HG03558 (cell line): ENCODE measurements around the gene PLOD3.
"Not testable (repeated sequence)": the region's sequence is repeated elsewhere in the genome, so short reads cannot be mapped to it uniquely, and the experiment has no call there.

Experiments
- ATAC-seq: cut with Tn5 transposase; IDR thresholded peaks from one replicate; pipeline ENCODE4 v1.9.1; 2021; ENCODE audit warnings: moderate number of reproducible peaks; ENCODE audit not compliant: unreplicated experiment; ENCODE audit errors: extremely low read depth

PLOD3 gene, protein sequence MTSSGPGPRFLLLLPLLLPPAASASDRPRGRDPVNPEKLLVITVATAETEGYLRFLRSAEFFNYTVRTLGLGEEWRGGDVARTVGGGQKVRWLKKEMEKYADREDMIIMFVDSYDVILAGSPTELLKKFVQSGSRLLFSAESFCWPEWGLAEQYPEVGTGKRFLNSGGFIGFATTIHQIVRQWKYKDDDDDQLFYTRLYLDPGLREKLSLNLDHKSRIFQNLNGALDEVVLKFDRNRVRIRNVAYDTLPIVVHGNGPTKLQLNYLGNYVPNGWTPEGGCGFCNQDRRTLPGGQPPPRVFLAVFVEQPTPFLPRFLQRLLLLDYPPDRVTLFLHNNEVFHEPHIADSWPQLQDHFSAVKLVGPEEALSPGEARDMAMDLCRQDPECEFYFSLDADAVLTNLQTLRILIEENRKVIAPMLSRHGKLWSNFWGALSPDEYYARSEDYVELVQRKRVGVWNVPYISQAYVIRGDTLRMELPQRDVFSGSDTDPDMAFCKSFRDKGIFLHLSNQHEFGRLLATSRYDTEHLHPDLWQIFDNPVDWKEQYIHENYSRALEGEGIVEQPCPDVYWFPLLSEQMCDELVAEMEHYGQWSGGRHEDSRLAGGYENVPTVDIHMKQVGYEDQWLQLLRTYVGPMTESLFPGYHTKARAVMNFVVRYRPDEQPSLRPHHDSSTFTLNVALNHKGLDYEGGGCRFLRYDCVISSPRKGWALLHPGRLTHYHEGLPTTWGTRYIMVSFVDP

DNA sequence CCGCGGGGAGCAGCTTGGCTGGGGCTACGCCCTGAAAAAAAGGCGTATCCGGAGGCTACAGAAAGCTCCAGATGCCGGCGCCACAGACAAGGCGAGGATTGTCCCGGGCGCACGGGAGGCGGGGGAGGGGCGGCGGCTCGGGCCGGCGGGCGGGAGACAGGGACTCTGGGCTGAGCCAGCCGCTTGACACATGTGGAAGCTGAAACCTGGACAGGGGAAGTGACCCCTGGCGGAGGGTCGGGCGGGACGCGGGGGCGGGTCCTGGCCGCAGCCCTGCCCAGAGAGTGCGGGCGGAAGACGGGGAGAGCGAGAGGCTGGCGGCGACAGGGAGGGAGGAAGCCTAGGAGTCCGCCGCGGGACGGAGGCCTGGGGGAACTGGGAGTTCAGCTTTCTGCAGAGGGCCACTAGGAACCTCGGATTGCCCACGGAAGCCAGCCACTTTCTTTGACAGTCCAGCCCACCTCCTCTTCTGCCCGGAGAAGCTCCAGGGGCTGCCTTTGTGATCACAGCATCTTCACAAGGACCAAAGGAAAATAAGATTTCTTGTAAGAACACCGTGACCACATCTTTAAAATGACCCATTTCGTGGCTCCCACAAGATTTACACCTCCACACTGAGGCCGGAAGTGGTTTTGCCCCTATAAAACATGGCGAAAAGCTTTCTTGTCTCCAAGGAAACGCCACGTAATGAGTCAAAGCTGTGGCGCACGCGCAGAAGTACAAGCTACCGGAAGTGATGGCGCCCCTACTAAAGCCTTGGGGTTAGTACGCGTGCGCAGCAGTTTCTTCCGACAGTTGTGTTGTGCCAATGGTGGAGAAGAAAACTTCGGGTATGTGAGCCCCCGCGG is at the start of gene PLOD3, which contains the start of gene ZNHIT1:
Gene PLOD3 (minus strand): TSS at position 194 of the 848 bp plus-strand sequence. CDS start 307 bp downstream, outside the sequence.
Gene ZNHIT1 (plus strand): TSS at position 778 of the 848 bp plus-strand sequence. CDS start 31 bp downstream, at position 809.
- peak; percentile 59 for ATAC-seq

DNA sequence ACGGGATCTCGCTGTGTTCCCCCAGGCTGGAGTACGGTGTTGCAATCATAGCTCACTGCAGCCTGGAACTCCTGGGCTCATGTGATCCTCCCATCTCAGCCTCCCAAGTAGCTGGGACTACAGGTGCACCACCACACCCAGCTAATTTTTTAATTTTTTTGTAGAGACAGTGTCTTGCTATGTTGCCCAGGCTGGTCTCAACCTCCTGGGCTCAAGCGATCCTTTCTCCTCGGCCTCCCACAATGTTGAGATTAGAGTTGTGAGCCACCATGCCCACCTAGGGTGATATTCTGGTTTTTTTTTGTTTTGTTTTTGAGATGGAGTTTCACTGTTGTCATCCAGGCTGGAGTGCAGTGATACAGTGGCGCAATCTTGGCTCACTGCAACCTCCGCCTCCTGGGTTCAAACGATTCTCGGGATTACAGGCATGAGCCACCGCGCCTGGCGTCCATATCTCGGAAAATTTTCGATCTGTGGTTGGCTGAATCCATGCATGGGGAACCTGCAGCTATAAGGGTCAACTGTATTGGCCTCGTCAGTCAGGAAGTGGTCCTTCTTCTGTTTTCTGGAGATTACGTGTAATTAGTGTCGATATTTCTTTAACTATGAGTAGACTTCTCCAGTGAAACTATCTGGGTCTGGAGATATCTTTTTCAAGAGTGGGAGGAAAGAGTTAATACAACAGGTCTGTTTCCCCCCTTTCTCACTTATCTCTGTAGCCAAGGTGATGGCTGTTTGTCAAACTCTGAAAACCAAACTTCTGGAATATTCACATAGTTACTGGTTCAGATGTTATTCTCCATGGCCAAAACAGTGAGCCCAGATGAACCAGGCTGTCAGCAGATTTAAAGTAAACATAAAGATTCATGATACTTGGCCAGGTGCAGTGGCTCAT is 48.5 kb upstream of the PLOD3 start:
- ATAC-seq = no peak

DNA sequence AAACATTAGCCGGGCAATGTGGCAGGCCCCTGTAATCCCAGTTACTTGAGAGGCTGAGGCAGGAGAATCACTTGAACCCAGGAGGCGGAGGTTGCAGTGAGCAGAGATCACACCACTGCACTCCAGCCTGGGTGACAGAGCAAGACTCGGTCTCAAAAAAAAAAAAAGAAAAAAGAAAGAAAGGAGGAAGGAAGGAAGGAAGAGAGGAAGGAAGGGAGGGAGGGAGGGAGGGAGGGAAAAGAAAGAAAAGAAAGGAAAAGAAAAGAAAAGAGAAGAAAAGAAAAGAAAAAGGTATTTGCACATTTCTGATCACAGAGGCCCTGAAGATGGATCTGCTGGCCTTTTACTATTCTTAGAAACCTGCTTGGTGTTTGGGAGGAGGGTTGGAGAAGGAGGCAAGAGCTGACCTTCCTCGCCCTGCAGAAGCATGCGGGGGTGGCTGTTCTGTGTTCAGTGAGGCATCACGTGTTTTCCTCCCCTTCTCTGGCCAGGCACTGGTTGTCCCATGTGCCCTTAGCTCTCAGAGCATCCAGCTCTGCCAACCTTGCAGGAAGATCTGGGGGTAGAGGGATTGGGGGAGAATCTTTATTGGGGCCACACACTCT is 46.8 kb upstream of the PLOD3 start:
- ATAC-seq = not testable (repeated sequence)

DNA sequence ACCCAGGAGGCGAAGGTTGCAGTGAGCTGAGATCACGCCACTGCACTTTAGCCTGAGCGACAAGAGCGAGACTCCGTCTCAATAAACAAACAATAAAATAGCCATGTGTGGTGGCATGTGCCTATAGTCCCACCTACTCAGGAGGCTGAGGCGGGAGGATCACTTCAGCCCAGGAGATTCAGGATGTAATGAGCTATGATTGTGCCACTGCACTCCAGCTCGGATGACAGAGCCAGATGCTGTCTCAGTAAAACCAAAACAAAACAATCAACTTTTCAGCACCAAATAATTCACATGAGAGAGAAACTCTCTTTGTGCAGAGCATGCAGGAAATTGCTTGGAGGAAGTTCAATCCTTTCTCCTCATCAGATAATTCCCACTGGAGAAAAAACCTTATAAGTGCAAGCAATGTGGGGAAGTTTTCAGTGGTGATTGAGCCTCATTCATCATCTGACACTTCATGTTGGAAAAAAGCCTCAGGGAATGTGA is 40.9 kb upstream of the PLOD3 start:
- no peak for ATAC-seq

DNA sequence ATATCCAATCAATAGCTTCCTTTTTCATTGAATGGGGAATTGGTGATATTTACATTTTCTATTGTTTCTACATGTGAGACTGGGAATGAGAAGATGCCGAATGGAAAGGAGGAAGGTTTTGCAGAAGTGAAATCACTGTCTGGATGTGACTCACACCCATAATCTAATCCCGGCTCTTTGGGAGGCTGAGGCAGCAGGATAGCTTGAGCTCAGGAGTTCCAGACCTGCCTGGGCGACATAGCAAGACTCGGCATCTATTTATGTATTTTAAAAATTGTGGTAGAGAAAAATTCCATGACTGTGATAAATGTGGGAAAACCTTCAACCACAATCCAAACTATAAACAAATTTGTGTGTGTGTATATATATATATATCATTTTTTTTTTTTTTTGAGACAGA is 38.4 kb upstream of the PLOD3 start:
- ATAC-seq = no peak

DNA sequence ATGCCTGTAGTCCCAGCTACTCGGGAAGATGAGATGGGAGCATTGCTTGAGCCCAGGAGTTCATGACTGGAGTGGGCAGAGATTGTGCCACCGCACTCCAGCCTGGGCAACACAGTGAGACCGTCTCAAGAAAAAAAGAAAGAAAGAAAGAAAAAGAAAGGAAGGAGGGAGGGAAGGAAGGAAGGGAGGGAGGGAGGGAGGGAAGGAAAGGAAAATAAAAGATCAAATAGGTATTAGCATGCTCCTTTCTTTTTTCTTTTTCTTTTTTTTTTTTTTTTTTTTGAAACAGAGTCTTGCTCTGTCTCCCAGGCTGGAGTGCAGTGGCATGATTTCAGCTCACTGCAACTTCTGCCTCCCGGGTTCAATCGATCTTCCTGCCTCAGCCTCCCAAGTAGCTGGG is 35.8 kb upstream of the PLOD3 start:
- not testable (repeated sequence) for ATAC-seq

DNA sequence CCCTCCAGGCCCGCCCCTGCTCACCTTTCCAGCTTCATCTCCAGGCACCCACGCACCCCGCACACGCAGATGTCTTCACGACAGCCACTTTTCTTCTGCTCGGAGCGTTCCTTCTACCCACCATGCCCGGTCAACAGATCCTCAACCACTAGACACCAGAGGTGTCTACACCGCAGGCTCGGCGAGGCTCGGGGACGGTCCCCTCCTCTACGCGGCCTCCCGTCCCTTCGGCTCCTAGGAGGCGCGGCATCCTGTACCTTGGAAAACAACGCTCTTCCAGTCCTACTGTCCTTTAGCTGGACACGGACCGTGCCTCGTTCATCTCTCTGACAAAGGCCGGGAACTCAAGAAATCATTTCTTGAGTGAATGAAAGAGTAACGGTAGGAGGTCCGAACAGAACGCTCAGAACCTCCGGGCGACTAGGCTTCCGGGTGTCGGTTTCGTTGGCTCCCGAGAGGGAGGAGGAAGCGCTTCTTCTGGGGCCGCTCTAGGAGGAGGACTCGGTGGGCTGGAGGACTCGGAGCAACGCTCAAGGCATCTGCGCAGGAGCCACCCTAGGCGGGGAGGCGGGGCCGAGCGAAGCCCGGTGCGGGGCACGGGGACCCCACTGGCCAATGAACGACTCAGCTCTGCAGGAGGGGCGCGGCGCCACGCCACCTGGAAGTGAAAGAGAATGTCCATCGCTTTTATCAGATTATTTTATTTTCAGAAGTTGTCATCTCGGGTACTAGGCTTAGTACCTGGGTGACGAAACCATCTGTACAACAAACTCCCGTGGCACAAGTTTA is 34.7 kb upstream of the PLOD3 start:
- peak; percentile 86 for ATAC-seq

DNA sequence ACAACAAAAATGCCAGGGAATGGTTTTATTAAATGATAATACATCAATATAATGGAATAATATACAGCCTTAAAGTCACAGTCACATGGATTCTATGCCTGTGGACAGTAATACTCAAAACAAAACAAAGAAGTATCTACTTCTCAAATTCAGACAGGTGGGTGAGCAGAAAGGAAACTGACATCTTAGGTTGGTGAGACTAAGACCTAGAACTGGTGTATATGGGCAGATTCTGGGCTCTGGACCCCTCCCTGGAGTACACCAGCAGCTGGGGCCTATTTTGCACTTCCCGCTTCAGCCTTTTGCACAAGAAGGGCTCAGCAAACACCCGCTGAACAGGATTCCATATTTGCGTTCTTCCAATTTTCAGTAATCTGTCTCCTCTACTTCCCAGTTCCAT is 32.9 kb upstream of the PLOD3 start:
- ATAC-seq = no peak

DNA sequence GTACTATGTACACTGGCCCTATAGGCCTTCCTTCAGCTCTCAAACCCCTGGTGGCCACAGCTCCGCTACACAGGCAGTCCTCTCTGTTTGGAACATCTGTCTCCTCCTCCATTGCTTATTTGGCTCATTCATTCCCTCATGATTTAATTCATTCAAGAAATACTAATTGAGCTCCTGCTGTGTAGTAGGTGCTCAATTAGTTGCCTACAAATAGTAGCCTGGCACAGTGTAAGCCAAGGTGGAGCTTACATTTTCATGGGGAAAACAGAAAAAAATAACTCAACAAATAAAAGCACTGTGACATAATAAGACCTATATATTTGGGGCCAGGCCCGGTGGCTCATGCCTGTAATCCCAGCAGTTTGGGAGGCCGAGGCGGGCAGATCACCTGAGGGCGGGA is 30.9 kb upstream of the PLOD3 start:
- ATAC-seq = no peak

DNA sequence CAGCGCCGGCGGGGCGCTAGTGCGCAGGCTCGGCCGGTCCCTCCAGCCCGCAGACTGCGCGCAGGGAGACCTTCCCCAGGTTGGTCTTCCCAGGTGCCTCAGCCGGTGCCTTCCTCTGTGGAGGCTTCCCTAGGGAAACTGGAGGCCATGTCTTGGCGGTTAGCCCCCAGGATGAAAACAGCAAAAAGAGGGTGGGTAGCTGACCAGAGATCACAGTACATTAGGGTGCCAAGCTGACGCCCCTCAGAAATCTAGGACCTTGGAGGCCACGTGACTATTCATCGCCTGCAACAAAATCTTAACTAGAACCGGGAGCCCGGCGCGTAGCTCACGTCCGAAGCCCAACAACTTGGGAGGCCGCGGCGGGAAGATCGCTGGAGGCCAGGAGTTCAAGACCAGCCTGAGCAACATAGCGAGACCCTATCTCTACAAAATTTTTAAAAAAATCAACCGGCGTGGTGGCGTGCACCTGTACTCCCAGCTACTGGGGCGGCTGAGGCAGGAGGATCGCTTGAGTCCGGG is 27.8 kb upstream of the PLOD3 start:
- ATAC-seq = no peak

DNA sequence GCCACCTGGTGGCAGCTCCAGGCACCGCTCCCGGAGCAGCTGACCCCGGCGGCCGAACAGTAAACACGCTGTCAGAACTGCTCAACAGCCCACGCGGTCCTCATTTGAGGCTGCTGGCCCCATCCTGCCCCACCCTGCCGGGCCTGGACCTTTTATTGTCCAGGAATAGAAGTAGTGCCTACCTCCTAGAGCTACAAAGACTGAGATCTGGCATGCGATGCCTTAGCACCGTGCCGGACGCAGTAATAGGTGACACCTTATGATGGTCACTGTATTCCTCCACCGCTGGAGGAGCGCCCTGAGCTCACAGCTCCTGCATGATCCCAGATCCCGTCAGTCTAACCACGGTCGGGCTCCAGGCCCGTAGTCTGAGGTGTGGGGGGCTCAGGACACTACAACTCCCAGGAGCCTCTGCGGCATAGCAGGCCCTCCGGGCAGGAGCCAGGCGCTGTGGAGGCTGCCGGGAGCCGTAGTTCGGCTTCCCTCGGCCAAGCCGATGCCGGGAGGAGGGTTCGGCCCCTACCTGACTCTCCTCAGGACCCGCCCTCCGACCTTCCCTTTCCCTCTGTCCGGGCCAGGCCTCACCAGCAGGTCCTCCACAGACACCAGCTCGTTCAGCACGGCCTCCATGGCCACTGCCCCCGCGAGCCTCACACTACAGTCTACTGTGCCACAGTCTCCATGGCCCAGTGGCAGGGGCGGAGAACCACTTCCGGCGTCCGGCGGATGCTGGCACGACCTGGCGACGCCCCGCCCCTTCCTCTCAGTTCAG is 27.2 kb upstream of the PLOD3 start, which contains the start of gene FIS1:
Gene FIS1 (minus strand): TSS at position 707 of the 772 bp plus-strand sequence. CDS start 77 bp downstream, at position 630.
- ATAC-seq = peak; percentile 69

DNA sequence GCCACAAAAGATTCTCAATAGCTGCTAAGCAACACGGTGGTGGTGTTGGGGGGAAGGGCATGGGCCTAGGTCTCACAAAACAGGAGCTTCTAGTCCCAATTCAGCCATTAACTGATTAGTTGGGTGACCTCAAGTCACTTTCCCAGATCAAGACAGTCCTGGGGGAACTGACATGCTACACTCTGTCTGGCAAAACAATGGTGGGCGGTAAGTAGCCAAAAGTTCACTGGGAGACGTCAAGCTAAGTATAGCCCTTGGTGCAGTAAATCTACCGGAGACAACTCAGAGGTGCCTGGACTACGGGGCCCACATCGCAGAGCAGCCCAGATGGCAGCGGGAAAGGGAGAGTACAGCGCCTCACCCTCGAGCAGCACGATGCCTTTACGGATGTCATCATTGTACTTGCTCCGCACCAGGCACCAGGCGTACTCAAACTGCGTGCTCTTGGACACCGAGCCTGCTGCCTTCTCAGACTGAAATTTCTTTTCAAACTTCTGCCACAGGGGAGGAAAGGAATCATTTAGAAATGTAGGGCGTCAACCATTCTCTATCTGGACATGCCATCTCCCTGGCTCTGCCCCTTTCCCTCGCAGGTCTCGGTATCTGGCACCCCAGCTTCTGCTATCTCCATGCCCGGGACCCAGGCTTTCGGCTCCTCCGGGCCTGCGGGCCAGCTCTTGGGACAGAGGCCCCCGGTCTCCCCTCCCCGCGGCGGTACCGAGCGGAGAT is 26.4 kb upstream of the PLOD3 start:
- ATAC-seq = no peak

DNA sequence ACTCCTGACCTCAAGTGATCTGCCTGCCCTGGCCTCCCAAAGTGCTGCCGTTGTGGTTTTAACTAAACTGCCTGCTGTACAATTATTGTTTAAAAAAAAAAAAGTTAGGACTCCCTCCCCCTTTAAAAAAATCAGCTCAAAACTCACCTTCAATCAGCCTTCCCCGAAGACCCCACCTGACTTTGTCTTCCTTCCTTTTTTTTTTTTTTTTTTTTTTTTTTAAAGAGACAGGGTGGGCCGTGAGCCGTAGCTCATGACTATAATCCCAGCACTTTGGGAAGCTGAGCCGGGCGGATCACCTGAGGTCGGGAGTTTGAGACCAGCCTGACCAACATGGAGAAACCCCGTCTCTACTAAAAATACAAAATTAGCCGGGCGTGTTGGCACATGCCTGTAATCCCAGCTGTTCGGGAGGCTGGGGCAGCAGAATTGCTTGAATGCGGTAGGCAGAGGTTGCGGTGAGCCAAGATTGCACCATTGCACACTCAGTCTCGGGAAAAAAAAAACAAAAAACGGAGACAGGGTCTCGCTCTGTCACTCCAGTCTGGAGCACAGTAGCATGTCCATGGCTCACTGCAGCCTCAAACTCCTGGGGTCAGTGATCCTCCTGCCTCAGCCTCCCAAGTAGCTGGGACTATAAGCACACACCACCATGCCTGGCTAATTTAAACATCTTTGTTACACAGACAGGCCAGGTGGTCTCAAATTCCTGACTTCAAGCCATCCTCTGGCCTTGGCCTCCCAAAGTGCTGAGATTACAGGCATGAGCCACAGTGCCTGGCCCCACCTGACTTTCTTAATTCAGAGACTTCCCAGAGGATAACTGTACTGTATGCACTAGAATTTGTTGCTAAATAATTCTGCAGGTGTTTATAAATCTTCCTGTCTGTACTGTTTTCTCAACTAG is 24.3 kb upstream of the PLOD3 start:
- ATAC-seq = no peak

DNA sequence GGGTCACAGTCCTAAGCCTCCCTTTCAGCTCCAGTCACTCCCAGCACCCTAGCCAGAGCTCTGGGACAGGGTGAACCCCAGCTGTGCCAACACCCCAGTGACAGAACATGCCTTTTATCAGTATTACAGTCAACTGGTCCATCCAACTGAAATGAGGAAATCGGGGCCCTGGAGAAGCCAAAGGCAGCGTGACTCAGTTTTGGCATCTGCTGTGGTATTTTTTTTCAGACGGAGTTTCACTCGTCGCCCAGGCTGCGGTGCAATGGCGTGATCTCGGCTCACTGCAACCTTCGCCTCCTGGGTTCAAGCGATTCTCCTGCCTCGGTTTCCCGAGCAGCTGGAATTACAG is 23.6 kb upstream of the PLOD3 start:
- ATAC-seq = no peak

DNA sequence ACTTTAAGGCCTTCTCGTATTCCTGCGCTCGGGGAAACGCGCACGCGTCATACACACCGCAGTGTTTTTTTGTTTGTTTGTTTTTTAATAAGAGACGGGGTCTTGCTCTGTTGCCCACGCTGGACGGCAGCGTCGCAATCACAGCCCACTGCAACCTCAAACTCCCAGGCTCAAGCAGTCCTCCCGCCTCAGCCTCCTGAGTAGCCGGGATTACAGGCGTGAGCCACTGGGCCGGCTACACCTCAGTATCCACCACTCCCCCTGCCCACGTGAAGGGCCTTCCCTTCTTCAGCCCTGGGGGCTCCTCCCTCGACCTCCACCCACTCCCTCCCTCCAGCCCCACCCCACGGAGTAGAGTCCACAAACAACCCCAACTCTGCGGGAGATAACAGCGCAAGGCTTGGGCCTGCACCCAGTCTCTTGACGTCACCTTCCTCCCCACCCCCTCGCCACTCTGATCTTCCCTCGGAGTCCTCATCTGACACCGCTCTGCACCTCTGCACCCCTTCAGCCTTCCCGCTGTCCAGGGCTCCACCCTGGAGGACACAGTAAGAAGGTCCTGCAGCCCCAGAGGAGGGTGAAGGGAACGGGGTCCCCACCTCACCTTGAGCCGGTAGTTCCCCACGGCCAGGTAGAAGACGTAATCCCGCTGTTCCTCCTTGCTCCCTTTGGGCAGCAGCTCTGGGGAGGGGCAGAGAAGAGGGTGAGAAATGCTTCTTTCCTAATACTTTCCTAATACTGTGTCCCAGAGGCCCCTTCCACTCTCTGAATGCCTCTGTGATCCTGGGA is 23.0 kb upstream of the PLOD3 start:
- no peak for ATAC-seq
